Anterior cingulate cortex (tissue), 58 donors: ENCODE data around the gene SIRT6.
"Not testable (repeated sequence)": the region's sequence is repeated elsewhere in the genome, so short reads cannot be mapped to it uniquely, and the experiment has no call there.

Experiments
- DNase-seq, 58 donors: peaks; one replicate each; lab custom pipeline; 2025; lab: John Stamatoyannopoulos, UW

The SIRT6 gene

DNA sequence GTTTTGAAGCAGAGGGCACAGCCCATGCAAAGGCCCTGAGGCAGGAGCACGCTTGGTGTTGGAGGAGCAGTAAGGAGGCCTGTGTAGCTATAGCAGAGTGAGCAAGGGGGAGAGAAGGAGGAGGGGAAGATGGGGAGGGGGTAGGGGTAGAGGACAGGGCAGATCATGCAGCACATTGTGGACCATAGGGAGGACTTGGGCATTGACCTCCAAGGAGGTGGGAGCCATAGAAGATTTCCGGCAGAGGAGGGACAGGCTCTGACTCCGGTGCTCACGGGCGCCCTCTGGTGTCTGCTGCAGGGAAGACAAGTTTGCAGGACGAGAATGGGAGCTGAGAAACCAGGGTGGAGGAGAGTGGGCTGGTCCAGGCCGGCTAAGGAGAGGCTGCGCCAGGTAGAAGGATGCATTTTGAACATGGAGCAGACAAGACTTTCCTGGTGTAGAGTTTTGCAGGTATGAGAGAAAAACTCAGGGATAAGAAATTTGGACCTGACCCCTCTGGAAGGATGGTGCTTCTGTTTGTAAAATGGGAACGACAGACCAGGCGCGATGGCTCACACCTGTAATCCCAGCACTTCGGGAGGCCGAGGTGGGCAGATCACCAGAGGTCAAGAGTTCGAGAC is 42.6 kb downstream of the SIRT6 start:
- DNase-seq = peak in 42 of 58 donors; percentile 2 to 75 (median 24)

DNA sequence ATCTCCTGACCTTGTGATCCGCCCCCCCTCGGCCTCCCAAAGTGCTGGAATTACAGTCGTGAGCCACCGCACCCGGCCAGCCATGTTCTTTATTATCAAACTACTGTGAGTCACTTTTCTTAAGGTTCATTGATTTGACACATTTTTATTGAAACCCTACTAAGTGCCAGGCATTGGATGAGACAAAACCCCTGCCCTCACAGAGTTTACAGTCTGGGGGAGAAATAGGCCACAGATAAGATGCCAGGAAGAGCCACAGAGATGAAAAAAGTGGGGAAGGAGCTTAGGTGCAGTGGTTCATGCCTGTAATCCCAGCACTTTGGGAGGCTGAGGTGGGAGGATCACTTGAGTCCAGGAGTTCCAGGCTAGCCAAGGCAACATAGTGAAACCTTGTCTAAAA is 43.9 kb downstream of the SIRT6 start:
- DNase-seq = no peak

DNA sequence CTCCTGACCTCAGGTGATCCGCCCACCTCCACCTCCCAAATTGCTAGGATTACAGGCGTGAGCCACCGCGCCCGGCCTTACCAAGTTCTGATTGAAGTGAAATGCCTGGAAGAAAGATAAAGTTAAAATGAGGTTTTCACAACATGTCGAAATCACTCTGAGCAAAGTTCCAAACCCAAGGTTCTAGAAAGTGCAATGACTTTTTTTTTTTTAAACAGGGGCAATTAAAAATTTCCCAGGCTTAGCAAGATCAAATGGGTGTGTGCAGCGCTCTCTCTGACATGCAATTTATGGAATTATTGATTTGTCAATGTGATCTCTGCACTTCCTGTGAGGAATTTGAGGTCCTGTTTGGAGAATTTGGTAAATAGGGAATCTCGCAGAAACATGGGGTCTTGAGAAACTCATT is 45.7 kb downstream of the SIRT6 start:
- no peak for DNase-seq

DNA sequence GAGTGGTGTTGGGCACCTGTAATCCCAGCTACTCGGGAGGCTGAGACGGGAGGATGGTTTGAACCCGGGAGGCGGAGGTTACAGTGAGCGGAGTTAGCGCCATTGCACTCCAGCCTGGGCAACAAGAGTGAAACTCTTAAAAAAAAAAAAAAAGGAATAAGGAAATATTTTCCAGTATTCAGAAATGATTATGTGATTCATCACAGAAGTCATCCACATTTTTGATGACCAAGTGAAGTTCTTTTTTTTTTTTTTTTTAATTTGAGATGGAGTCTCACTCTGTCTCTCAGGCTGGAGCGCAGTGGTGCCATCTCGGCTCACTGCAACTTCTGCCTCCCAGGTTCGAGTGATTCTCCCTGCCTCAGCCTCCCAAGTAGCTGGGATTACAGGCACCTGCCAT is 47.0 kb downstream of the SIRT6 start:
- not testable (repeated sequence) for DNase-seq

DNA sequence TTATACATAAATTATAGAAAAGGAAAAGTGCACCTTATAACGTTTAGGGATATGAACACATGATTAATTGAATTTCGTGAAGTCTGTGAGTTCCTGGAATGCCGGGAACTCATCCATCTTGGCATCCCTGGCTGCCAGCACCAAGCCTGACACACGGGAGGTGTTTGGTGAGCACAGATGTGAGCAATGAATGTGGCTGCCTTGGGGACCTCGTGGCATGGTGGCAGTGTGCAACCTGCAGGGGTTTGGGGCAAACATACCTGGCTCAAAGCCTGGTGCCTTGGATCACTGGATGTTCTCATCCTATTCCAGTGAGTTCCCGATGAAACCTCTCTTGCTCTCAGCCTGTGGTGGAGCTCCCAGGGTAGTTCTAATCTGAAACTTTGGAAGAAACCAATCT is 48.0 kb downstream of the SIRT6 start:
- no peak for DNase-seq

DNA sequence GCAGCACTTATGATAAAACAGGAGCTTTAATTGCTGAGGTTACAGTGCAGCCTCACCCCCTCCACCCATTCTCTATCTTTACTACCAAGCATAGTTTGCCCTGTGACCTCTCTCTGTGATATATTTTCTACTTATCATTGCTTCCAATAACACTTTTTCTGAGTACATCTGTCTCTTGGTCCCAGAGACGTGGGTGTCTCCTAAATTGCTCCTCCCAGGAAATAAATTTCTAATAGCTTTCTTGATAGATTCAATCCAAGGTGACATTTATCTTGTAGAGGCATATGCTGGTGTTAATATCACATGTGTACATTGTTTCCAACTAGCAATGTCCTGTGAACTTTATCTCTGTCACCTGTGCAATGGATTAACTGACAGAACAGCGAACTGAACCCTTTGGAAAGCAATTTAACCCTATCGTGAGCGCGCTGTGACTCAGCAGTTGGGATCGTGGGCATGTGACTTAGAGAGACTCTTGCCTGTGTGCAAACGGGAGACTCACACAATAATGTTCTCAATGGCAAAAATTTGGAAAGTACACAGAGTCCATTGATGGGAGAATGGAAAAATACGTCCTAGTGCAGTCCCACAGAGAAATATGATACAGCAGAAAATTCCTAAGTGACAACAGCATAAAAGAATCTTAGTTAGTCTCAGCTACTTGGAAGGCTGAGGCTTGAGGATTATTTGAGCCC is 51.5 kb downstream of the SIRT6 start:
- DNase-seq = no peak

DNA sequence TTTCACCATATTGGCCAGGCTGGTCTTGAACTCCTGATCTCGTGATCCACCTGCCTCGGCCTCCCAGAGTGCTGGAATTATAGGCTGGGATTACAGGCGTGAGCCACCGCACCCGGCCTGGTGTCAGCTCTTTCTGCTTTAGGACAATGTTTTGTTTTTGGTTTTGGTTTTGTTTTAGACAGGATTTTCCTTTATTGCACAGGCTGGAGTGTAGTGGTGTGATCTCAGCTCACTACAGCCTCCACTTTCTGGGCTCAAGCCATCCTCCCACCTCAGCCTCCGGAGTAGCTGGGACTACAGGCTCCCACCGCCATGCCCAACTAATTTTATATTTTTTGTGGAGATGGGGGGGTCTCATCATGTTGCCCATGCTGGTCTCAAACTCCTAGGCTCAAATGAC is 53.3 kb downstream of the SIRT6 start:
- DNase-seq = not testable (repeated sequence)

DNA sequence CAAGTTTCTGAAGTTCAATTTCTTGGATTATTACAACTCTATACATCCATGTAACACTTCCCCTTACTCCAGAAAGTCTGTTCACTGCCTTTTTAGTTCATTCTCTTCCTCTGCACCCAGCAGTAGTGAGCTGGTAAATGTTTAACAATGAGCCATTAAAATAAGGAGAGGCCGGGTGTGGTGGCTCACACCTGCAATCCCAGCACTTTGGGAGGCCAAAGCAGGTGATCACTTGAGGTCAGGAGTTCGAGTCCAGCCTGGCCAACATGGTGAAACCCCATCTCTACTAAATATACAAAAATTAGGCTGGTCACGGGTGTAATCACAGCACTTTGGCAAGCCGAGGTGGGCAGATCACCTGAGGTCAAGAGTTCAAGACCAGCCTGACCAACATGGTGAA is 55.0 kb downstream of the SIRT6 start:
- DNase-seq = not testable (repeated sequence)

DNA sequence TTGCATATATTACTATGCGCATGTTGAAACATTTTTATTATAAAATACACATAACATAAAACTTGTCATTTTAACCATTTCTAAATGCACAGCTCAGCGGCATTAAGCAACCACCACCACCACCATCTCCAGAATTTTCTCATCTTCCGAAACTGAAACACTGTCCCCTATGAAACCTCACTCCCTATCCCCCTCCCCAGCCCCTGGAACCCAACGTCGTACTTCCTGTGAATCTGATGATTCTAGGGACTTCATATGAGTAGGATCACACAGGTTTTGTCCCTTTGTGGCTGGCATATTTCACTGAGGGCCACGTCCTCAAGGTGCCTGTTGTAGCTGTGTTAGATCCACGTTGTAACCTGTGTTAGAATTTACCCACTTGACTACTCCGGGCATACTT is 57.7 kb downstream of the SIRT6 start:
- DNase-seq = no peak
